IMR-90 (cell line): Measurements from ENCODE around the gene OR5AK2. TPM values are rescaled to one million over a fixed set of nuclear protein-coding genes. Genes with fewer than 3 reads are reported as not detected.
A peak's percentile ranks its signal among the peaks of the same experiment; 100 is the strongest.

Experiments
- ATAC-seq: fragments of 200-7000 bp; cut with Tn5 transposase; 2 replicates; pipeline ENCODE4 v1.9.1; 2020; ENCODE audit warnings: low read depth, mild to moderate bottlenecking, moderate library complexity
- BruUV-seq: library from RNA; stranded (reverse); fragments of 400-500 nt; replicated peaks from 2 replicates; lab custom pipeline; 2021; lab: Mats Ljungman, UMichigan
- CTCF ChIA-PET: fragments of 300-600 bp; formaldehyde crosslinking; extraction: SDS; loops from one replicate; lab custom pipeline; 2021; ENCODE audit warnings: antibody characterized with exemption; lab: Yijun Ruan, JAX
- POLR2A ChIA-PET: fragments of 300-600 bp; sonication (Branson Sonifier 250); formaldehyde crosslinking; loops from one replicate; lab custom pipeline; 2022; ENCODE audit warnings: antibody characterized with exemption; ENCODE audit not compliant: unreplicated experiment; lab: Charles Lee
- DNase-seq: peaks from one replicate; pipeline ENCODE4 v3.0.0; 2013
- H2AFZ ChIP-seq: replicated peaks from 2 replicates; pipeline ENCODE3; 2013; ENCODE audit warnings: low read length, mild to moderate bottlenecking; ENCODE audit not compliant: poor library complexity
- H2AK5ac ChIP-seq: 2 replicates; pipeline ENCODE4 v1.6.1; 2013; ENCODE audit warnings: low read depth, low read length, inconsistent platforms
- H2AK9ac ChIP-seq: replicated peaks from 2 replicates; pipeline ENCODE3; 2013; ENCODE audit warnings: mild to moderate bottlenecking, low read depth, low read length, moderate library complexity; ENCODE audit not compliant: poor library complexity
- H2BK120ac ChIP-seq: 2 replicates; pipeline ENCODE4 v1.6.1; 2013; ENCODE audit warnings: low read depth, low read length, inconsistent platforms
- H2BK15ac ChIP-seq: 3 replicates; pipeline ENCODE4 v1.6.1; 2013; ENCODE audit warnings: low read depth, low read length, inconsistent platforms
- H2BK20ac ChIP-seq: 2 replicates; pipeline ENCODE4 v1.6.1; 2013; ENCODE audit warnings: low read depth, mild to moderate bottlenecking, inconsistent platforms, low read length, moderate library complexity
- H2BK5ac ChIP-seq: 2 replicates; pipeline ENCODE4 v1.6.1; 2013; ENCODE audit warnings: mild to moderate bottlenecking, low read depth, low read length, inconsistent platforms; ENCODE audit not compliant: poor library complexity, severe bottlenecking
- H3K14ac ChIP-seq: replicated peaks from 2 replicates; pipeline ENCODE4 v1.6.1; 2013; ENCODE audit warnings: low read depth, low read length, inconsistent platforms
- H3K18ac ChIP-seq: 2 replicates; pipeline ENCODE4 v1.6.1; 2013; ENCODE audit warnings: low read depth, low read length, control low read depth
- H3K23ac ChIP-seq: 2 replicates; pipeline ENCODE4 v1.6.1; 2013; ENCODE audit warnings: low read depth, low read length, inconsistent platforms
- H3K27ac ChIP-seq: 2 replicates; pipeline ENCODE4 v1.5.1; 2013; ENCODE audit warnings: mild to moderate bottlenecking, control low read depth, low read length; ENCODE audit not compliant: insufficient read depth
- H3K27me3 ChIP-seq: 2 replicates; pipeline ENCODE4 v1.6.1; 2013; ENCODE audit warnings: low read length; ENCODE audit not compliant: control insufficient read depth, insufficient read depth
- H3K36me3 ChIP-seq: 2 replicates; pipeline ENCODE4 v1.6.1; 2013; ENCODE audit warnings: low read length, mixed read lengths; ENCODE audit not compliant: control insufficient read depth, insufficient read depth
- H3K4ac ChIP-seq: 2 replicates; pipeline ENCODE4 v1.6.1; 2013; ENCODE audit warnings: low read depth, low read length, inconsistent platforms
- H3K4me1 ChIP-seq: 2 replicates; pipeline ENCODE4 v1.6.1; 2013; ENCODE audit warnings: low read length, mixed read lengths; ENCODE audit not compliant: control insufficient read depth, insufficient read depth
- H3K4me2 ChIP-seq: 2 replicates; pipeline ENCODE4 v1.6.1; 2013; ENCODE audit warnings: low read depth, mild to moderate bottlenecking, control low read depth, low read length, moderate library complexity
- H3K4me3 ChIP-seq: 2 replicates; pipeline ENCODE4 v1.5.1; 2013; ENCODE audit warnings: low read depth, mild to moderate bottlenecking, control low read depth, low read length, moderate library complexity; ENCODE audit not compliant: insufficient read depth
- H3K56ac ChIP-seq: 2 replicates; pipeline ENCODE4 v1.6.1; 2013; ENCODE audit warnings: low read length, inconsistent platforms; ENCODE audit not compliant: insufficient read depth; ENCODE audit errors: extremely low read depth
- H3K79me1 ChIP-seq, 2 experiments: 2 replicates each; pipeline ENCODE4 v1.6.1; 2013; ENCODE audit warnings: low read length in 2 of 2, inconsistent platforms in 1 of 2, low read depth in 1 of 2
- H3K9ac ChIP-seq: 2 replicates; pipeline ENCODE4 v1.6.1; 2013; ENCODE audit warnings: low read depth, low read length, control low read depth
- H3K9me1 ChIP-seq: 2 replicates; pipeline ENCODE4 v1.6.1; 2013; ENCODE audit warnings: low read length, inconsistent platforms; ENCODE audit not compliant: insufficient read depth
- H3K9me3 ChIP-seq: 2 replicates; pipeline ENCODE4 v1.6.1; 2013; ENCODE audit warnings: low read length; ENCODE audit not compliant: control insufficient read depth, insufficient read depth
- H4K20me1 ChIP-seq: 2 replicates; pipeline ENCODE4 v1.6.1; 2013; ENCODE audit warnings: low read length, inconsistent platforms; ENCODE audit not compliant: insufficient read depth
- H4K5ac ChIP-seq: 2 replicates; pipeline ENCODE4 v1.6.1; 2013; ENCODE audit warnings: mild to moderate bottlenecking, low read depth, low read length, control low read depth
- H4K8ac ChIP-seq, 2 experiments: 2 replicates each; pipeline ENCODE4 v1.6.1; 2013; ENCODE audit warnings: low read depth in 2 of 2, low read length in 2 of 2, control low read depth in 1 of 2, inconsistent platforms in 1 of 2
- H4K91ac ChIP-seq: 2 replicates; pipeline ENCODE4 v1.6.1; 2013; ENCODE audit warnings: low read depth, low read length, inconsistent platforms; ENCODE audit not compliant: insufficient read depth
- MAFK ChIP-seq: IDR thresholded peaks from 2 replicates; pipeline ENCODE4 v1.6.1; 2012; ENCODE audit warnings: low read depth, low read length, improper control_type of control experiment
- RCOR1 ChIP-seq: IDR thresholded peaks from 2 replicates; pipeline ENCODE4 v1.6.1; 2012; ENCODE audit warnings: mild to moderate bottlenecking, low read length, improper control_type of control experiment; ENCODE audit not compliant: insufficient replicate concordance
- WGBS, 2 experiments: methylation state at CpG; one replicate each; pipeline versions ENCODE4 v1.1.5 to v1.1.7; 2013; ENCODE audit warnings: missing lambda C conversion rate in 2 of 2; ENCODE audit not compliant: insufficient read length in 1 of 2; ENCODE audit errors: extremely low coverage in 2 of 2; 5-methylcytosine and 5-hydroxymethylcytosine counted together
- dilution Hi-C: fragments of 300-500 bp; cut with HindIII; formaldehyde crosslinking; loops from one replicate; pipeline ENCODE4 v1.14.3; 2018; ENCODE audit warnings: low sequenced_read_pairs; ENCODE audit not compliant: unreplicated experiment
- in situ Hi-C: fragments of 300-500 bp; cut with MboI; formaldehyde crosslinking; loops from 3 replicates; pipeline ENCODE4 v1.14.3; 2019; ENCODE audit warnings: low sequenced_read_pairs, inconsistent platforms, mixed read lengths
- intact Hi-C: fragments of 100-400 bp; cut with micrococcal nuclease; formaldehyde crosslinking; loops from 2 replicates; pipeline ENCODE4 v1.10.0; 2022
- polyA plus RNA-seq, 3 experiments: library from polyadenylated mRNA; depleted of rRNA; stranded (reverse); fragments of >200 nt; gene quantifications; 2 replicates each; pipeline ENCODE4 v1.2.3, GENCODE V29; 2012; ENCODE audit warnings: low replicate concordance in 1 of 3
- total RNA-seq: library from RNA; depleted of rRNA; stranded (reverse); fragments of >200 nt; gene quantifications from 2 replicates; pipeline ENCODE4 v1.2.3, GENCODE V29; 2012

Gene OR5AK2
- total and polyA plus RNA-seq, 2 of the 4 experiments (the other 2 are of a cell fraction): not detected

GRCh38 chr11:56990702-56991101 lies 2.0 kb downstream of the OR5AK2 start:
- H2BK20ac ChIP-seq: no peak overlapping the region
- H3K4ac ChIP-seq: no peak overlapping the region
- H3K4me2 ChIP-seq: no peak overlapping the region
- H3K9ac ChIP-seq: no peak overlapping the region
- no peak overlapping the region for H3K4me3 ChIP-seq
- no peak overlapping the region for H2AFZ ChIP-seq
- H3K36me3 ChIP-seq: no peaks in the 10 kb centered on the region
- no peak overlapping the region for H4K91ac ChIP-seq
- H4K5ac ChIP-seq: no peak overlapping the region
- in situ Hi-C loops: no loop called here
- H3K27me3 ChIP-seq: no peaks in the 10 kb centered on the region
- no peak overlapping the region for H3K56ac ChIP-seq
- H2BK120ac ChIP-seq: no peak overlapping the region
- no peak overlapping the region for H2AK5ac ChIP-seq
- H3K79me1 ChIP-seq: no peaks in the 10 kb centered on the region
- no peaks in the 10 kb centered on the region for H4K20me1 ChIP-seq
- H3K27ac ChIP-seq: no peak overlapping the region
- CTCF ChIA-PET: no interaction called here
- no peak overlapping the region for H2AK9ac ChIP-seq
- no peak overlapping the region for H3K23ac ChIP-seq
- dilution Hi-C loops: no loop called here
- no peaks in the 10 kb centered on the region for H3K9me1 ChIP-seq
- no peak overlapping the region for H2BK5ac ChIP-seq
- POLR2A ChIA-PET: no interaction called here
- H4K8ac ChIP-seq: no peak overlapping the region
- H3K14ac ChIP-seq: no peak overlapping the region
- no peak for ATAC-seq
- H2BK15ac ChIP-seq: no peak overlapping the region
- no CpG with 5 or more reads among the region's 2 CpGs for WGBS, 2 experiments
- intact Hi-C loops: no loop called here
- DNase-seq: no peak
- H3K4me1 ChIP-seq: no peaks in the 10 kb centered on the region
- TF ChIP-seq MAFK: peak; percentile 54; the same call in 1 of the 2 replicates
- TF ChIP-seq RCOR1: no peak
- no TSS peak for BruUV-seq
- H3K18ac ChIP-seq: no peak overlapping the region
- no peaks in the 10 kb centered on the region for H3K9me3 ChIP-seq
